Activated B cell treated with CpG ODN at 0.5 μM for 24 hours (primary cell): ENCODE data around the gene KANK2. TPM values are rescaled to one million over a fixed set of nuclear protein-coding genes. Genes with fewer than 3 reads are reported as not detected.
"Not testable (repeated sequence)": the region's sequence is repeated elsewhere in the genome, so short reads cannot be mapped to it uniquely, and the experiment has no call there.

Experiments used
- ATAC-seq: fragments of 200-7000 bp; cut with Tn5 transposase; one replicate; pipeline ENCODE4 v1.10.0; 2021; ENCODE audit warnings: low read depth, mild to moderate bottlenecking, moderate library complexity
- CTCF ChIA-PET: fragments of 350-600 bp; sonication (Branson Sonifier 250); formaldehyde crosslinking; loops from one replicate; lab custom pipeline; 2021; ENCODE audit warnings: antibody characterized with exemption; lab: Charles Lee
- POLR2A ChIA-PET: fragments of 350-600 bp; sonication (Branson Sonifier 250); formaldehyde crosslinking; loops from one replicate; lab custom pipeline; 2021; ENCODE audit warnings: antibody characterized with exemption; lab: Charles Lee
- DNase-seq: peaks from one replicate; pipeline ENCODE4 v3.0.0; 2022
- H3K27ac Mint-ChIP-seq: one replicate; pipeline ENCODE4 v1.8.0; 2020; ENCODE audit warnings: mixed read lengths
- H3K27me3 Mint-ChIP-seq: one replicate; pipeline ENCODE4 v1.8.0; 2021; ENCODE audit warnings: mixed read lengths
- H3K36me3 Mint-ChIP-seq: one replicate; pipeline ENCODE4 v1.8.0; 2021; ENCODE audit warnings: low read depth, mixed read lengths
- H3K4me1 Mint-ChIP-seq: one replicate; pipeline ENCODE4 v1.8.0; 2021; ENCODE audit warnings: mixed read lengths
- H3K4me3 Mint-ChIP-seq: one replicate; pipeline ENCODE4 v1.8.0; 2020; ENCODE audit warnings: mild to moderate bottlenecking, mixed read lengths
- H3K9me3 Mint-ChIP-seq: one replicate; pipeline ENCODE4 v1.8.0; 2020; ENCODE audit warnings: mixed read lengths
- intact Hi-C: fragments of 100-400 bp; cut with micrococcal nuclease; formaldehyde crosslinking; loops from one replicate; pipeline ENCODE4 v1.15.1; 2024
- total RNA-seq: library from RNA; stranded (reverse); gene quantifications from 2 replicates; pipeline ENCODE4 v1.2.3, GENCODE V29; 2022
- TF ChIP-seq, protein P1 (sequence below): fragments of 200-600 bp; IDR thresholded peaks from one replicate; pipeline ENCODE4 v1.8.0; 2022; ENCODE audit warnings: antibody characterized with exemption, mild to moderate bottlenecking

The KANK2 gene
- total RNA-seq, 1 donor from 2014 or later = 3.3 TPM

DNA sequence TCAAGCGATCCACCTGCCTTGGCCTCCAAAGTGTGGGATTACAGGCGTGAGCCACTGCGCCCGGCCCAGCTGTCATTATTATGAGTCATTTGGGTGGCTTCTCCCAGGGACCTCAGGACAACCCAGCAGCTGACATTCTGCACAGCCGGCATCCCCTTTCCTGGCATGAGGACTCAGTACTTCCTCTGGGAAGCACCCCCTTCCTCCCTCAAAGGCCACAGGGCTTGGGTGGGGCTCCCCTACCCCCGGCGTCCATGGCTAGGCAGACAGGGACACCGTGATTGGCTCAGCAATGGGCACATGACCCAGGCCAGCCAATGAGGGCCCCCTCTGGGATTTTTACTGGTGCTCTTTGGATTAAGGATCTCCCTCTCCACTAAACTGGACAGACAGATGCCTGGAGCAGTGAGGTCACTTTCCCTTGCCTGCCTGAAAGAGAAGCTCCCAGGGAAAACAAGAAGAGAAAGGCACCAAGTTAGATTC lies 6.0 kb downstream of the KANK2 start:
- ATAC-seq (no peak), DNase-seq (no peak)
- intact Hi-C loops = no loop called here
- CTCF ChIA-PET = no interaction called here
- POLR2A ChIA-PET = interaction anchor here (0.6 kb wide), 1 partner anchor 8 kb away, joined by 6 read pairs; no protein-coding TSS in a partner anchor
- no peaks in the 10 kb centered on the region for H3K9me3 Mint-ChIP-seq
- no peaks in the 10 kb centered on the region for H3K36me3 Mint-ChIP-seq
- TF ChIP-seq, protein P1, sequence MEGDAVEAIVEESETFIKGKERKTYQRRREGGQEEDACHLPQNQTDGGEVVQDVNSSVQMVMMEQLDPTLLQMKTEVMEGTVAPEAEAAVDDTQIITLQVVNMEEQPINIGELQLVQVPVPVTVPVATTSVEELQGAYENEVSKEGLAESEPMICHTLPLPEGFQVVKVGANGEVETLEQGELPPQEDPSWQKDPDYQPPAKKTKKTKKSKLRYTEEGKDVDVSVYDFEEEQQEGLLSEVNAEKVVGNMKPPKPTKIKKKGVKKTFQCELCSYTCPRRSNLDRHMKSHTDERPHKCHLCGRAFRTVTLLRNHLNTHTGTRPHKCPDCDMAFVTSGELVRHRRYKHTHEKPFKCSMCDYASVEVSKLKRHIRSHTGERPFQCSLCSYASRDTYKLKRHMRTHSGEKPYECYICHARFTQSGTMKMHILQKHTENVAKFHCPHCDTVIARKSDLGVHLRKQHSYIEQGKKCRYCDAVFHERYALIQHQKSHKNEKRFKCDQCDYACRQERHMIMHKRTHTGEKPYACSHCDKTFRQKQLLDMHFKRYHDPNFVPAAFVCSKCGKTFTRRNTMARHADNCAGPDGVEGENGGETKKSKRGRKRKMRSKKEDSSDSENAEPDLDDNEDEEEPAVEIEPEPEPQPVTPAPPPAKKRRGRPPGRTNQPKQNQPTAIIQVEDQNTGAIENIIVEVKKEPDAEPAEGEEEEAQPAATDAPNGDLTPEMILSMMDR = no peak
- no peak overlapping the region for H3K27ac Mint-ChIP-seq
- no peak overlapping the region for H3K4me3 Mint-ChIP-seq
- peaks cover 12% of the 10 kb centered on the region for H3K27me3 Mint-ChIP-seq
- peaks cover 18% of the 10 kb centered on the region for H3K4me1 Mint-ChIP-seq

DNA sequence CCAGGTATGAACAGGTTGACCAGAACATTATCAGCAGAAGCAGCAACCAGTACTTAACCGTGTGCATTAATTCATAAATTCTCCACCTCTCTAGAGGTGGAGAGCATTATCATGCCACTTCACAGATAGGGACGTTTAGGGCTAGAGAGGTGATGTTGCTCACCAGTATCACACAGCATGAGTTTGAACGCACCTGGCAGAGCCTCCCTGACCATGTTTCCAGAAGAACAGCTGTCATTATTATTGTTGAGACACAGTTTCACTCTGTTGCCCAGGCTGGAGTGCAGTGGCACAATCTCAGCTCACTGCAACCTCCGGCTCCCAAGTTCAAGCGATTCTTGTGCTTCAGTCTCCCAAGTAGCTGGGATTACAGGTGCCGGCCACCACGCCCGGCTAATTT lies 6.8 kb downstream of the KANK2 start:
- H3K9me3 Mint-ChIP-seq = no peaks in the 10 kb centered on the region
- H3K27ac Mint-ChIP-seq = no peak overlapping the region
- TF ChIP-seq, protein P1 = no peak
- POLR2A ChIA-PET = no interaction called here
- H3K36me3 Mint-ChIP-seq = no peaks in the 10 kb centered on the region
- CTCF ChIA-PET = no interaction called here
- H3K4me1 Mint-ChIP-seq = peaks cover 18% of the 10 kb centered on the region
- no peak overlapping the region for H3K4me3 Mint-ChIP-seq
- ATAC-seq (no peak), DNase-seq (no peak)
- intact Hi-C loops = no loop called here
- peaks cover 5% of the 10 kb centered on the region for H3K27me3 Mint-ChIP-seq

DNA sequence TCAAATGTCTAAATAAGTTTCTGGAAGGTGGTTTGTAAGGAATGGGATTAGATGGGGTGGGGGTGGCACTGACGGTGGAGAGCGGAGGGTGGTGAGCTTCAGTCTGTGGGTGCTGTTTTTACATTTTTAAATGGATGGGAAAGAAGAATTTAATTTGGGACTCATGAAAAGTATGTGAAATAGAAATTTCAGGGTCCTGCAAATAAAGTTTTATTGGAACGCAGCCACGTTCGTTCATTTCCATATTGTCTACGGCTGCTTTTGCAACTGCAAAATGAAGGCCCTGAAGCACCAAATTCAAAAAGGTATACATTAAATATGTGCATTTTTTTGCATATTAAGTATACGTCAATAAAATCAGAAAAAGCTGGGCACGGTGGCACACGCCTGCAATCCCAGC lies 9.9 kb downstream of the KANK2 start:
- H3K4me3 Mint-ChIP-seq = no peak overlapping the region
- intact Hi-C loops = no loop called here
- ChIA-PET POLR2A (no interaction called here), CTCF (no interaction called here)
- H3K27ac Mint-ChIP-seq = no peak overlapping the region
- H3K36me3 Mint-ChIP-seq = no peaks in the 10 kb centered on the region
- TF ChIP-seq, protein P1 = no peak
- peaks cover 4% of the 10 kb centered on the region for H3K27me3 Mint-ChIP-seq
- H3K4me1 Mint-ChIP-seq = peaks cover 13% of the 10 kb centered on the region
- DNase-seq (no peak), ATAC-seq (no peak)
- no peaks in the 10 kb centered on the region for H3K9me3 Mint-ChIP-seq

DNA sequence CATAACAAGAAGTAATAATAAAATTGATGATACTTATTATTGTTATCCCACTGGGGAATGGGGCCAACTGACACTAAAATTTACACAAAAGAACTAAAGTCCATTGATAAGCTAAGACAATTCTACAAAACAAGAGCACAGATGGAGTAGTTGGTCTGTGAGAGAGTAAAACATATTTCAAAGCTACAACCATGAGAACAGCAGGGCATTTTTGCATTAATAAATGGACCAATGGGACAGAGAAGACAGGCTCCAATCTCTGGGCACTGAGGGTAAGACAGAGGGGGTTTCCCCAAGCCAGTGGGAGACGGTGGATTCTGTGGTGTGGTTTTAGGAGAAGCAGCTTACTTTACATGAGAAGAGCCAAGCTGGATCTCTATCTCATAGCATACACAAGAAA lies 14.4 kb downstream of the KANK2 start:
- TF ChIP-seq, protein P1 = no peak
- ChIA-PET POLR2A (interaction anchor here (0.7 kb wide), 1 partner anchor 26 kb away, joined by 8 read pairs; no protein-coding TSS in a partner anchor), CTCF (no interaction called here)
- DNase-seq = no peak
- Mint-ChIP-seq H3K4me3 (no peak overlapping the region), H3K9me3 (no peaks in the 10 kb centered on the region), H3K27me3 (peaks cover 9% of the 10 kb centered on the region), H3K36me3 (no peaks in the 10 kb centered on the region), H3K27ac (no peak overlapping the region), H3K4me1 (peaks cover 20% of the 10 kb centered on the region)
- intact Hi-C loops = no loop called here
- ATAC-seq = no peak

DNA sequence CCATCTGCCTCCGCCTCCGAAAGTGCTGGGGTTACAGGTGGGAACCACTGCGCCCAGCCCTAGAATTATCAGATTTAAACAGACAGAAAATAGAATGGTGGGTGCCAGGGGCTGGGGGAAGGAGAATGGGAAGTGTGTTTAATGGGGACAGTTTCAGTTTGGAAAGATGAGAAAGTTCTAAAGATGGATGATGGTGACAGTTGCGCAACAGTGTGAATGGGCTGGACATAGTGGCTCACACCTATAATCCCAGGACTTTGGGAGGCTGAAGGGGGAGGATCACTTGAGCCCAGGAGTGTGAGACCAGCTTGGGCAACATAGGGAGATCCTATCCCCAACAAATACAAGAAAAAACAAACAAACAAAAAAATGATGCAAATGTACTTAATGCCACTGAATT lies 15.9 kb downstream of the KANK2 start:
- TF ChIP-seq, protein P1 = no peak
- CTCF ChIA-PET = no interaction called here
- peaks cover 20% of the 10 kb centered on the region for H3K4me1 Mint-ChIP-seq
- H3K4me3 Mint-ChIP-seq = no peak overlapping the region
- no peaks in the 10 kb centered on the region for H3K36me3 Mint-ChIP-seq
- peaks cover 11% of the 10 kb centered on the region for H3K27me3 Mint-ChIP-seq
- intact Hi-C loops = no loop called here
- no peak for ATAC-seq
- no peak for DNase-seq
- no peaks in the 10 kb centered on the region for H3K9me3 Mint-ChIP-seq
- H3K27ac Mint-ChIP-seq = peak overlapping the region; percentile 12
- POLR2A ChIA-PET = no interaction called here

DNA sequence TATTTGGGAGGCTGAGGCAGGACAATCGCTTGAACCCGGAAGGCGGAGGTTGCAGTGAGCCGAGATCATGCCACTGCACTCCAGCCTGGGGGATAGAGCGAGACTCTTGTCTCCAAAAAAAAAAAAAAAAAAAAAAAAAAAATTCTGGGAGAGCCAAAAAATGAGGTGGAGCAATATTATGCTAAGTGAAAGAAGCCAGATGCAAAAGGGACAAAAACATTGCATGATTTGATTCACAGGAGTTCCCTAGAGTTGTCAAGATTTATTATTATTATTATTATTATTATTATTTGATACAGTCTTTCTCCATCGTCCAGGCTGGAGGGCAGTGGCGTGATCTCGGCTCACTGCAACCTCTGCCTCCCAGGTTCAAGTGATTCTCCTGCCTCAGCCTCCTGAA lies 16.4 kb downstream of the KANK2 start:
- POLR2A ChIA-PET = interaction anchor here (0.6 kb wide), 2 partner anchors 31 to 143 kb away, joined by 3 to 4 read pairs; no protein-coding TSS in a partner anchor
- H3K36me3 Mint-ChIP-seq, CTCF ChIA-PET, H3K9me3 Mint-ChIP-seq, DNase-seq, H3K4me3 Mint-ChIP-seq, H3K27ac Mint-ChIP-seq, ATAC-seq: not testable (repeated sequence)
- intact Hi-C loops = loop anchor here (1.0 kb wide), 1 partner anchor 16 kb away; the partner anchor contains the start of gene KANK2
- H3K27me3 Mint-ChIP-seq = peaks cover 11% of the 10 kb centered on the region
- peaks cover 20% of the 10 kb centered on the region for H3K4me1 Mint-ChIP-seq
